GM12873 (cell line): Measurements from ENCODE around the gene ABT1.

Experiments
- TF ChIP-seq, protein P1 (sequence below): IDR thresholded peaks from 2 replicates; pipeline ENCODE4 v1.5.1; 2012; ENCODE audit warnings: low read depth, mild to moderate bottlenecking, moderate library complexity, low read length, control low read depth; ENCODE audit not compliant: insufficient read depth; ENCODE audit errors: missing control alignments

ABT1 gene

GRCh38 chr6:26646074-26646473 lies 49.3 kb downstream of the ABT1 start:
- TF ChIP-seq, protein P1, sequence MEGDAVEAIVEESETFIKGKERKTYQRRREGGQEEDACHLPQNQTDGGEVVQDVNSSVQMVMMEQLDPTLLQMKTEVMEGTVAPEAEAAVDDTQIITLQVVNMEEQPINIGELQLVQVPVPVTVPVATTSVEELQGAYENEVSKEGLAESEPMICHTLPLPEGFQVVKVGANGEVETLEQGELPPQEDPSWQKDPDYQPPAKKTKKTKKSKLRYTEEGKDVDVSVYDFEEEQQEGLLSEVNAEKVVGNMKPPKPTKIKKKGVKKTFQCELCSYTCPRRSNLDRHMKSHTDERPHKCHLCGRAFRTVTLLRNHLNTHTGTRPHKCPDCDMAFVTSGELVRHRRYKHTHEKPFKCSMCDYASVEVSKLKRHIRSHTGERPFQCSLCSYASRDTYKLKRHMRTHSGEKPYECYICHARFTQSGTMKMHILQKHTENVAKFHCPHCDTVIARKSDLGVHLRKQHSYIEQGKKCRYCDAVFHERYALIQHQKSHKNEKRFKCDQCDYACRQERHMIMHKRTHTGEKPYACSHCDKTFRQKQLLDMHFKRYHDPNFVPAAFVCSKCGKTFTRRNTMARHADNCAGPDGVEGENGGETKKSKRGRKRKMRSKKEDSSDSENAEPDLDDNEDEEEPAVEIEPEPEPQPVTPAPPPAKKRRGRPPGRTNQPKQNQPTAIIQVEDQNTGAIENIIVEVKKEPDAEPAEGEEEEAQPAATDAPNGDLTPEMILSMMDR, result no peak
